Measurements from ENCODE around the gene ARL5C. TPM values are rescaled to one million over a fixed set of nuclear protein-coding genes. Genes with fewer than 3 reads are reported as not detected.

Gene ARL5C
- total and polyA plus RNA-seq, 4 donors: not detected

DNA sequence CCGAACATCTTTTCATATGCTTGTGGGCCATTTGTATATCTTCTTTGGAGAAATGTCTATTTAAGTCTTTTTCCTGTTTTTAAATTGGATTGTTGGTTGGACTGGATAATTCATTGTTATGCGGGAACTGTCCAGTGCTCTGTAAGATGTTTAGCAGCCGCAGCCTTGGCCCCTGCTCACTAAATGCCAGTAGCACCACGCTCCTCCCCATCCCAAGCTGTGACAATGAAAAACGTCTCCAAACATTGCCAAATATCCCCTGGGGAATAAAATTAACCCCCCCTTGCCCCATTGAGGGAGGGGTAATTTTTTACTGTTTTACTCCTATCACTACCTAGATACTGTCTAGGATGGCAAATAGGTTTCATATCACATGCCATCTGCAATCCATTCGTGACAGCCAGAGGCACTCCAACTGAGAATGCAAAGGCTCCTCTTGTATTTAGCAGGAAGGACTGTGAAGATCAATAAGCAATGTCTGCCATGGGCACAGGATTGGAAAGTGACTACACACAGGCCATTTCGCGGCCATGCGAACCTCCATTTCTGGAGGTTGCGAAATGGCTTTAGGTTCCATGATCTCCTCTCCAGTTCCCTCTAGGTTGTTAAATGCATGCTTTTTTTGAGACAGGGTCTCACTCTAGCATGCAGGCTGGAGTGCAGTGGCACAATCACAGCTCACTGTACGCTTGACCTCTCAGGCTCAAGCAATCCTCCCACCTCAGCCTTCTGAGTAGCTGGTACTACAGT lies 23.9 kb downstream of the ARL5C start:
- Histone ChIP-seq H3K9me3 (ENCODE audit: control insufficient read depth in 4 of 4, low read length in 3 of 4) (no peaks in the 10 kb centered on the region), H3K36me3 (ENCODE audit: control insufficient read depth in 4 of 4, insufficient read depth in 3 of 4, low read depth in 1 of 4, low read length in 3 of 4) (no peaks in the 10 kb centered on the region), H3K27ac (ENCODE audit: low read depth in 1 of 2, low read length in 2 of 2) (no peak overlapping the region), H3K4me3 (ENCODE audit: low read depth in 1 of 3, low read length in 3 of 3) (no peak overlapping the region), H3K4me1 (ENCODE audit: control insufficient read depth in 4 of 4, insufficient read depth in 4 of 4, low read length in 3 of 4) (no peaks in the 10 kb centered on the region), H3K27me3 (ENCODE audit: control insufficient read depth in 4 of 4, insufficient read depth in 4 of 4, low read length in 3 of 4) (no peaks in the 10 kb centered on the region), H3K9ac (ENCODE audit: low read depth in 1 of 2, low read length in 2 of 2) (no peak overlapping the region)
- no peak for TF ChIP-seq GABPA (IDR thresholded peaks at IDR 0.05 in 1 of 2, conservative IDR thresholded peaks at IDR 0.05 in 1 of 2)
- TF ChIP-seq JUND (IDR thresholded peaks at IDR 0.05): no peak
- no peak for TF ChIP-seq YY1 (IDR thresholded peaks at IDR 0.05)
- no peak for TF ChIP-seq FOXA1 (IDR thresholded peaks at IDR 0.05)
- TF ChIP-seq HNF4G (IDR thresholded peaks at IDR 0.05): no peak
- TF ChIP-seq, protein P1, sequence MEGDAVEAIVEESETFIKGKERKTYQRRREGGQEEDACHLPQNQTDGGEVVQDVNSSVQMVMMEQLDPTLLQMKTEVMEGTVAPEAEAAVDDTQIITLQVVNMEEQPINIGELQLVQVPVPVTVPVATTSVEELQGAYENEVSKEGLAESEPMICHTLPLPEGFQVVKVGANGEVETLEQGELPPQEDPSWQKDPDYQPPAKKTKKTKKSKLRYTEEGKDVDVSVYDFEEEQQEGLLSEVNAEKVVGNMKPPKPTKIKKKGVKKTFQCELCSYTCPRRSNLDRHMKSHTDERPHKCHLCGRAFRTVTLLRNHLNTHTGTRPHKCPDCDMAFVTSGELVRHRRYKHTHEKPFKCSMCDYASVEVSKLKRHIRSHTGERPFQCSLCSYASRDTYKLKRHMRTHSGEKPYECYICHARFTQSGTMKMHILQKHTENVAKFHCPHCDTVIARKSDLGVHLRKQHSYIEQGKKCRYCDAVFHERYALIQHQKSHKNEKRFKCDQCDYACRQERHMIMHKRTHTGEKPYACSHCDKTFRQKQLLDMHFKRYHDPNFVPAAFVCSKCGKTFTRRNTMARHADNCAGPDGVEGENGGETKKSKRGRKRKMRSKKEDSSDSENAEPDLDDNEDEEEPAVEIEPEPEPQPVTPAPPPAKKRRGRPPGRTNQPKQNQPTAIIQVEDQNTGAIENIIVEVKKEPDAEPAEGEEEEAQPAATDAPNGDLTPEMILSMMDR (IDR thresholded peaks at IDR 0.05; ENCODE audit: low read depth, low read length, missing input control): no peak
- no peak for TF ChIP-seq RXRA (IDR thresholded peaks at IDR 0.05)
- TF ChIP-seq, protein P2, sequence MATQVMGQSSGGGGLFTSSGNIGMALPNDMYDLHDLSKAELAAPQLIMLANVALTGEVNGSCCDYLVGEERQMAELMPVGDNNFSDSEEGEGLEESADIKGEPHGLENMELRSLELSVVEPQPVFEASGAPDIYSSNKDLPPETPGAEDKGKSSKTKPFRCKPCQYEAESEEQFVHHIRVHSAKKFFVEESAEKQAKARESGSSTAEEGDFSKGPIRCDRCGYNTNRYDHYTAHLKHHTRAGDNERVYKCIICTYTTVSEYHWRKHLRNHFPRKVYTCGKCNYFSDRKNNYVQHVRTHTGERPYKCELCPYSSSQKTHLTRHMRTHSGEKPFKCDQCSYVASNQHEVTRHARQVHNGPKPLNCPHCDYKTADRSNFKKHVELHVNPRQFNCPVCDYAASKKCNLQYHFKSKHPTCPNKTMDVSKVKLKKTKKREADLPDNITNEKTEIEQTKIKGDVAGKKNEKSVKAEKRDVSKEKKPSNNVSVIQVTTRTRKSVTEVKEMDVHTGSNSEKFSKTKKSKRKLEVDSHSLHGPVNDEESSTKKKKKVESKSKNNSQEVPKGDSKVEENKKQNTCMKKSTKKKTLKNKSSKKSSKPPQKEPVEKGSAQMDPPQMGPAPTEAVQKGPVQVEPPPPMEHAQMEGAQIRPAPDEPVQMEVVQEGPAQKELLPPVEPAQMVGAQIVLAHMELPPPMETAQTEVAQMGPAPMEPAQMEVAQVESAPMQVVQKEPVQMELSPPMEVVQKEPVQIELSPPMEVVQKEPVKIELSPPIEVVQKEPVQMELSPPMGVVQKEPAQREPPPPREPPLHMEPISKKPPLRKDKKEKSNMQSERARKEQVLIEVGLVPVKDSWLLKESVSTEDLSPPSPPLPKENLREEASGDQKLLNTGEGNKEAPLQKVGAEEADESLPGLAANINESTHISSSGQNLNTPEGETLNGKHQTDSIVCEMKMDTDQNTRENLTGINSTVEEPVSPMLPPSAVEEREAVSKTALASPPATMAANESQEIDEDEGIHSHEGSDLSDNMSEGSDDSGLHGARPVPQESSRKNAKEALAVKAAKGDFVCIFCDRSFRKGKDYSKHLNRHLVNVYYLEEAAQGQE (IDR thresholded peaks at IDR 0.05): no peak
- TF ChIP-seq FOXA2 (IDR thresholded peaks at IDR 0.05): no peak
- TF ChIP-seq, protein P3, sequence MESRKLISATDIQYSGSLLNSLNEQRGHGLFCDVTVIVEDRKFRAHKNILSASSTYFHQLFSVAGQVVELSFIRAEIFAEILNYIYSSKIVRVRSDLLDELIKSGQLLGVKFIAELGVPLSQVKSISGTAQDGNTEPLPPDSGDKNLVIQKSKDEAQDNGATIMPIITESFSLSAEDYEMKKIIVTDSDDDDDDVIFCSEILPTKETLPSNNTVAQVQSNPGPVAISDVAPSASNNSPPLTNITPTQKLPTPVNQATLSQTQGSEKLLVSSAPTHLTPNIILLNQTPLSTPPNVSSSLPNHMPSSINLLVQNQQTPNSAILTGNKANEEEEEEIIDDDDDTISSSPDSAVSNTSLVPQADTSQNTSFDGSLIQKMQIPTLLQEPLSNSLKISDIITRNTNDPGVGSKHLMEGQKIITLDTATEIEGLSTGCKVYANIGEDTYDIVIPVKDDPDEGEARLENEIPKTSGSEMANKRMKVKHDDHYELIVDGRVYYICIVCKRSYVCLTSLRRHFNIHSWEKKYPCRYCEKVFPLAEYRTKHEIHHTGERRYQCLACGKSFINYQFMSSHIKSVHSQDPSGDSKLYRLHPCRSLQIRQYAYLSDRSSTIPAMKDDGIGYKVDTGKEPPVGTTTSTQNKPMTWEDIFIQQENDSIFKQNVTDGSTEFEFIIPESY (IDR thresholded peaks at IDR 0.05): no peak
- TF ChIP-seq RAD21 (IDR thresholded peaks at IDR 0.05): no peak
- TF ChIP-seq SP1 (IDR thresholded peaks at IDR 0.05): no peak
- no peak for TF ChIP-seq TAF1 (conservative IDR thresholded peaks at IDR 0.05)
- no peak for DNase-seq (ENCODE audit: low spot score)
- WGBS: 89% methylated on average over 11 of the region's 11 CpGs

DNA sequence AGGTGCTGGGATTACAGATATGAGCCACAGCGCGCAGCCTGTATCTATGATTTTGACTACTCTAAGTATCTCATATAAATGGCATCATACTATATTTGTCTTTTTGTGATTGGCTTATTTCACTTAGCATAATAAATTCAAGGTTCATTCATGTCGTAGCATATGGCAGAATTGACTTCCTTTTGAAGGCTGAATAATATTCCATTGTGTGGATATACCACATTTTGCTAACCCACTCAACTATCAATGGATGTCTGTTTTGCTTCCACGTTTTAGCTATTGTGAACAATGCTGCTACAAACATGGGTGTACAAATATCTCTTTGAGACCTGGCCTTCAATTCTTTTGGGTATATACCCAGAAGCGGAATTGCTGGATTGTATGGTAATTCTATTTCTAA lies 24.7 kb downstream of the ARL5C start:
- Histone ChIP-seq H3K9me3 (ENCODE audit: control insufficient read depth in 4 of 4, low read length in 3 of 4) (no peaks in the 10 kb centered on the region), H3K36me3 (ENCODE audit: control insufficient read depth in 4 of 4, insufficient read depth in 3 of 4, low read depth in 1 of 4, low read length in 3 of 4) (no peaks in the 10 kb centered on the region), H3K4me3 (ENCODE audit: low read depth in 1 of 3, low read length in 3 of 3) (no peak overlapping the region), H3K27me3 (ENCODE audit: control insufficient read depth in 4 of 4, insufficient read depth in 4 of 4, low read length in 3 of 4) (no peaks in the 10 kb centered on the region), H3K27ac (ENCODE audit: low read depth in 1 of 2, low read length in 2 of 2) (no peak overlapping the region), H3K9ac (ENCODE audit: low read depth in 1 of 2, low read length in 2 of 2) (no peak overlapping the region), H3K4me1 (ENCODE audit: control insufficient read depth in 4 of 4, insufficient read depth in 4 of 4, low read length in 3 of 4) (no peaks in the 10 kb centered on the region)
- DNase-seq (ENCODE audit: low spot score): no peak
- 93% methylated on average over 5 of the region's 5 CpGs for WGBS
- TF ChIP-seq, protein P2 (IDR thresholded peaks at IDR 0.05): no peak
- TF ChIP-seq FOXA1 (IDR thresholded peaks at IDR 0.05) (no peak), MAX (IDR thresholded peaks at IDR 0.05) (no peak), JUND (IDR thresholded peaks at IDR 0.05) (no peak), RAD21 (IDR thresholded peaks at IDR 0.05) (no peak), HNF4A (conservative IDR thresholded peaks at IDR 0.05) (no peak), SP1 (IDR thresholded peaks at IDR 0.05) (no peak), FOXA2 (IDR thresholded peaks at IDR 0.05) (no peak)

Measured in liver (tissue), 9 donors.